Measurements from ENCODE around the gene MAP4K3.

Gene MAP4K3

GRCh38 chr2:39436592-39437521 is at the start of gene MAP4K3:
Gene MAP4K3, minus strand, starts transcription at chr2:39437285. Its CDS starts 298 bp downstream, at chr2:39436987.
- DNase-seq (ENCODE audit: low spot score), result peak; percentile 84

- DNase-seq (ENCODE audit: low spot score), result no peak
Observed at GRCh38 chr2:39486071-39486470, 49.0 kb upstream of the MAP4K3 start.

GRCh38 chr2:39484620-39485495 is 47.8 kb upstream of the MAP4K3 start:
- DNase-seq (ENCODE audit: low spot score), result no peak

- DNase-seq (ENCODE audit: low spot score), result no peak
Observed at GRCh38 chr2:39484206-39484605, 47.1 kb upstream of the MAP4K3 start.

- DNase-seq (ENCODE audit: low spot score), result no peak
Observed at GRCh38 chr2:39483534-39483933, 46.4 kb upstream of the MAP4K3 start.

- no peak for DNase-seq (ENCODE audit: low spot score)
Observed at GRCh38 chr2:39481611-39482010, 44.5 kb upstream of the MAP4K3 start.

GRCh38 chr2:39479696-39480095 is 42.6 kb upstream of the MAP4K3 start:
- DNase-seq (ENCODE audit: low spot score), result no peak

- DNase-seq (ENCODE audit: low spot score), result no peak
Observed at GRCh38 chr2:39479053-39479670, 42.1 kb upstream of the MAP4K3 start.

- DNase-seq (ENCODE audit: low spot score), result peak; percentile 62
Observed at GRCh38 chr2:39476524-39476923, 39.4 kb upstream of the MAP4K3 start.

- no peak for DNase-seq (ENCODE audit: low spot score)
Observed at GRCh38 chr2:39475006-39475405, 37.9 kb upstream of the MAP4K3 start.

- DNase-seq (ENCODE audit: low spot score), result no peak
Observed at GRCh38 chr2:39470580-39470979, 33.5 kb upstream of the MAP4K3 start.

GRCh38 chr2:39469807-39470206 is 32.7 kb upstream of the MAP4K3 start:
- peak; percentile 83 for DNase-seq (ENCODE audit: low spot score)

- DNase-seq (ENCODE audit: low spot score), result no peak
Observed at GRCh38 chr2:39468579-39469451, 31.7 kb upstream of the MAP4K3 start.

GRCh38 chr2:39466311-39466710 is 29.2 kb upstream of the MAP4K3 start:
- DNase-seq (ENCODE audit: low spot score), result no peak

- no peak for DNase-seq (ENCODE audit: low spot score)
Observed at GRCh38 chr2:39464864-39465263, 27.8 kb upstream of the MAP4K3 start.

- DNase-seq (ENCODE audit: low spot score), result no peak
Observed at GRCh38 chr2:39455826-39456225, 18.7 kb upstream of the MAP4K3 start.

- no peak for DNase-seq (ENCODE audit: low spot score)
Observed at GRCh38 chr2:39452396-39452795, 15.3 kb upstream of the MAP4K3 start.

GRCh38 chr2:39451954-39452353 is 14.9 kb upstream of the MAP4K3 start:
- DNase-seq (ENCODE audit: low spot score), result no peak

- no peak for DNase-seq (ENCODE audit: low spot score)
Observed at GRCh38 chr2:39448169-39448502, 11.1 kb upstream of the MAP4K3 start.

GRCh38 chr2:39447266-39448168 is 10.4 kb upstream of the MAP4K3 start:
- no peak for DNase-seq (ENCODE audit: low spot score)

All from NAMALWA (cell line).